GM23248 (cell line): ENCODE data around the gene PLK5.

Source experiments
- EZH2 ChIP-seq: fragments of 200-600 bp; sonication (generic); IDR thresholded peaks from 2 replicates; pipeline ENCODE4 v1.6.1; 2018; ENCODE audit warnings: antibody characterized with exemption, mild to moderate bottlenecking; ENCODE audit not compliant: insufficient read depth, poor library complexity, severe bottlenecking
- EZH2phosphoT487 ChIP-seq: fragments of 200-600 bp; sonication (generic); IDR thresholded peaks from 2 replicates; pipeline ENCODE4 v1.6.1; 2018; ENCODE audit warnings: antibody characterized with exemption, moderate library complexity, mild to moderate bottlenecking, low read depth; ENCODE audit not compliant: insufficient read depth

DNA sequence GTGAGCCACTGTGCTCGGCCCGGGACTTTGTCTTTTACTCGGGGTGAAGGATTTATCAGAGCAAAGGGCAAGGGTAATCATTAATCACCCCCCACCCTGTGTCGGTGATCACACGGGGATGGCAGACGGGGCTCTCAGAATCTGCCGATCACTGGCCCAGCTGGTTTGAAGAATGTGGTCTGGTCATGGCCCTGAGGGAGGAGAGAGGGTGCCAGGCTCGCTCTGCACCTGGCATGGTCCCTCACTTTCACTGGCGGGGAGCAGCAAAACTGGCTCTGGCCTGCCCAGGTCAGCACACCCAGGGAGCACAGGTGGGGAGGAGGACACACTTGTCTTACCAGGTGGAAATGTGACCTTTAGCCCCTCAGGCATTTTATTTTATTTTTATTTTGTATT is 22.7 kb upstream of the PLK5 start:
- TF ChIP-seq EZH2 (no peak), EZH2phosphoT487 (no peak)
